Stomach smooth muscle (tissue), 2 donors: Measurements from ENCODE around the gene C1orf167.
A peak's percentile ranks its signal among the peaks of the same experiment; 100 is the strongest.

Experiments used
- H3K27ac ChIP-seq: one replicate; pipeline ENCODE4 v1.7.0; 2013; ENCODE audit warnings: mild to moderate bottlenecking, low read length, inconsistent platforms
- H3K27me3 ChIP-seq, 2 donors: one replicate each; pipeline ENCODE4 v1.7.0; 2013; ENCODE audit warnings: low read length in 2 of 2; ENCODE audit not compliant: insufficient read depth in 2 of 2, control insufficient read depth in 1 of 2
- H3K36me3 ChIP-seq, 2 donors: one replicate each; pipeline ENCODE4 v1.7.0; 2013; ENCODE audit warnings: low read length in 2 of 2; ENCODE audit not compliant: control insufficient read depth in 2 of 2, insufficient read depth in 2 of 2
- H3K4me1 ChIP-seq: one replicate; pipeline ENCODE4 v1.7.0; 2013; ENCODE audit warnings: low read length; ENCODE audit not compliant: control insufficient read depth, insufficient read depth
- H3K4me3 ChIP-seq, 2 donors: one replicate each; pipeline ENCODE4 v1.7.0; 2013; ENCODE audit warnings: low read length in 2 of 2
- H3K9ac ChIP-seq, 2 donors: one replicate each; pipeline ENCODE4 v1.7.0; 2013; ENCODE audit warnings: low read length in 2 of 2, mild to moderate bottlenecking in 1 of 2
- H3K9me3 ChIP-seq, 2 donors: one replicate each; pipeline ENCODE4 v1.7.0; 2013; ENCODE audit warnings: low read length in 2 of 2; ENCODE audit not compliant: control insufficient read depth in 2 of 2
- donor health status: healthy.
- donor health status: Pancreatic carcinoma.

C1orf167 gene

GRCh38 chr1:11736746-11737639, 25.0 kb upstream of the C1orf167 start:
- Histone ChIP-seq H3K4me3 (peak overlapping the region; percentile 91 to 94), H3K9ac (peak overlapping the region; percentile 66 to 91), H3K9me3 (no peaks in the 10 kb centered on the region), H3K27ac (peak overlapping the region; percentile 70), H3K36me3 (no peaks in the 10 kb centered on the region), H3K27me3 (no peaks in the 10 kb centered on the region), H3K4me1 (peaks cover 34% of the 10 kb centered on the region)

GRCh38 chr1:11738096-11738495, 23.9 kb upstream of the C1orf167 start:
- Histone ChIP-seq H3K4me3 (no peak overlapping the region), H3K36me3 (no peaks in the 10 kb centered on the region), H3K9ac (no peak overlapping the region), H3K27me3 (no peaks in the 10 kb centered on the region), H3K4me1 (peaks cover 27% of the 10 kb centered on the region), H3K9me3 (no peaks in the 10 kb centered on the region), H3K27ac (no peak overlapping the region)

- H3K27me3 ChIP-seq: no peaks in the 10 kb centered on the region
- H3K9ac ChIP-seq: no peak overlapping the region
- H3K4me3 ChIP-seq: no peak overlapping the region
- no peak overlapping the region for H3K27ac ChIP-seq
- H3K36me3 ChIP-seq: no peaks in the 10 kb centered on the region
- H3K4me1 ChIP-seq: peaks cover 27% of the 10 kb centered on the region
- no peaks in the 10 kb centered on the region for H3K9me3 ChIP-seq
These were observed 23.2 kb upstream of the C1orf167 start for GRCh38 chr1:11738783-11739182.

- Histone ChIP-seq H3K9me3 (no peaks in the 10 kb centered on the region), H3K9ac (no peak overlapping the region), H3K27ac (no peak overlapping the region), H3K4me1 (peaks cover 23% of the 10 kb centered on the region), H3K27me3 (no peaks in the 10 kb centered on the region), H3K4me3 (no peak overlapping the region), H3K36me3 (no peaks in the 10 kb centered on the region)
These were observed 21.5 kb upstream of the C1orf167 start for GRCh38 chr1:11740258-11741192.

GRCh38 chr1:11741482-11741881, 20.5 kb upstream of the C1orf167 start:
- no peak overlapping the region for H3K27ac ChIP-seq
- H3K27me3 ChIP-seq: no peaks in the 10 kb centered on the region
- H3K4me3 ChIP-seq: no peak overlapping the region
- peaks cover 14% of the 10 kb centered on the region for H3K4me1 ChIP-seq
- no peaks in the 10 kb centered on the region for H3K9me3 ChIP-seq
- H3K9ac ChIP-seq: no peak overlapping the region
- peaks cover 0 to 1% of the 10 kb centered on the region in 2 donors for H3K36me3 ChIP-seq

GRCh38 chr1:11741919-11742558, 20.0 kb upstream of the C1orf167 start:
- Histone ChIP-seq H3K4me3 (no peak overlapping the region), H3K36me3 (peaks cover 0 to 3% of the 10 kb centered on the region in 2 donors), H3K27ac (no peak overlapping the region), H3K27me3 (no peaks in the 10 kb centered on the region), H3K9ac (no peak overlapping the region), H3K4me1 (peaks cover 8% of the 10 kb centered on the region), H3K9me3 (no peaks in the 10 kb centered on the region)

GRCh38 chr1:11744287-11744686, 17.7 kb upstream of the C1orf167 start:
- Histone ChIP-seq H3K36me3 (peaks cover 0 to 3% of the 10 kb centered on the region in 2 donors), H3K27ac (no peak overlapping the region), H3K4me1 (no peaks in the 10 kb centered on the region), H3K9ac (no peak overlapping the region), H3K27me3 (no peaks in the 10 kb centered on the region), H3K4me3 (no peak overlapping the region), H3K9me3 (no peaks in the 10 kb centered on the region)

GRCh38 chr1:11746092-11746491, 15.9 kb upstream of the C1orf167 start:
- H3K27me3 ChIP-seq: no peaks in the 10 kb centered on the region
- H3K4me1 ChIP-seq: no peaks in the 10 kb centered on the region
- H3K27ac ChIP-seq: no peak overlapping the region
- no peak overlapping the region for H3K4me3 ChIP-seq
- no peaks in the 10 kb centered on the region for H3K9me3 ChIP-seq
- peaks cover 3 to 7% of the 10 kb centered on the region in 2 donors for H3K36me3 ChIP-seq
- no peak overlapping the region for H3K9ac ChIP-seq

GRCh38 chr1:11746795-11747487, 15.1 kb upstream of the C1orf167 start:
- H3K9me3 ChIP-seq: no peaks in the 10 kb centered on the region
- no peaks in the 10 kb centered on the region for H3K27me3 ChIP-seq
- H3K27ac ChIP-seq: no peak overlapping the region
- no peaks in the 10 kb centered on the region for H3K4me1 ChIP-seq
- peaks cover 3 to 7% of the 10 kb centered on the region in 2 donors for H3K36me3 ChIP-seq
- no peak overlapping the region for H3K9ac ChIP-seq
- H3K4me3 ChIP-seq: no peak overlapping the region
